Neural cell (in vitro differentiated cells): ENCODE measurements around the gene NUBPL. TPM values are rescaled to one million over a fixed set of nuclear protein-coding genes. Genes with fewer than 3 reads are reported as not detected.

Source experiments
- H2AFZ ChIP-seq: fragments of 200-600, 300-800 bp; sonication (generic), shearing (Covaris generic); 2 replicates; pipeline ENCODE4 v1.6.0; 2014; ENCODE audit warnings: low read depth, mild to moderate bottlenecking, antibody characterized with exemption, low read length, moderate library complexity
- H3F3A ChIP-seq: fragments of 200-600 bp; shearing (Covaris generic); 2 replicates; pipeline ENCODE4 v1.6.1; 2016; ENCODE audit warnings: mild to moderate bottlenecking, moderate library complexity, mixed read lengths, antibody characterized with exemption, low read length; ENCODE audit not compliant: insufficient read depth, poor library complexity, severe bottlenecking
- H3K27ac ChIP-seq: fragments of 200-600, 300-800 bp; sonication (generic), shearing (Covaris generic); 2 replicates; pipeline ENCODE4 v1.5.1; 2014; ENCODE audit warnings: mild to moderate bottlenecking, low read length, moderate library complexity
- H3K27me3 ChIP-seq: fragments of 300-800, 200-600 bp; sonication (generic), shearing (Covaris generic); 2 replicates; pipeline ENCODE4 v1.6.0; 2014; ENCODE audit warnings: mild to moderate bottlenecking, low read depth, low read length, moderate library complexity; ENCODE audit not compliant: insufficient read depth
- H3K36me3 ChIP-seq: fragments of 300-800, 200-600 bp; sonication (generic), shearing (Covaris generic); 2 replicates; pipeline ENCODE4 v1.5.1; 2014; ENCODE audit warnings: mild to moderate bottlenecking, antibody characterized with exemption, low read length, moderate library complexity; ENCODE audit not compliant: insufficient read depth
- H3K4me2 ChIP-seq: fragments of 300-800, 200-600 bp; sonication (generic), shearing (Covaris generic); 2 replicates; pipeline ENCODE4 v1.6.0; 2014; ENCODE audit warnings: mild to moderate bottlenecking, low read length
- H3K4me3 ChIP-seq: fragments of 300-800, 200-600 bp; sonication (generic), shearing (Covaris generic); 2 replicates; pipeline ENCODE4 v1.5.1; 2014; ENCODE audit warnings: mild to moderate bottlenecking, low read length, moderate library complexity
- H3K79me2 ChIP-seq: fragments of 200-600 bp; shearing (Covaris generic); replicated peaks from 2 replicates; pipeline ENCODE4 v1.6.0; 2014; ENCODE audit warnings: mild to moderate bottlenecking, low read length, moderate library complexity; ENCODE audit not compliant: insufficient read depth
- H3K9ac ChIP-seq: fragments of 300-800, 200-600 bp; sonication (generic), shearing (Covaris generic); 2 replicates; pipeline ENCODE4 v1.6.1; 2016; ENCODE audit warnings: mild to moderate bottlenecking, low read length, mixed read lengths
- H3K9me2 ChIP-seq: fragments of 200-600 bp; shearing (Covaris generic); 2 replicates; pipeline ENCODE4 v1.6.1; 2016; ENCODE audit warnings: mild to moderate bottlenecking, low read length, mixed read lengths; ENCODE audit not compliant: insufficient read depth
- H3K9me3 ChIP-seq: fragments of 200-600, 300-800 bp; sonication (generic), shearing (Covaris generic); 2 replicates; pipeline ENCODE4 v1.6.1; 2016; ENCODE audit warnings: mild to moderate bottlenecking, mixed run types, low read length, moderate library complexity, mixed read lengths
- H4K20me1 ChIP-seq: fragments of 200-600 bp; shearing (Covaris generic); 2 replicates; pipeline ENCODE4 v1.6.1; 2016; ENCODE audit warnings: mild to moderate bottlenecking, mixed run types; ENCODE audit not compliant: insufficient read depth
- EP300 ChIP-seq: fragments of 450-650 bp; conservative IDR thresholded peaks from 2 replicates; pipeline ENCODE4 v1.6.1; 2014; ENCODE audit warnings: antibody characterized with exemption, mild to moderate bottlenecking, moderate library complexity; ENCODE audit not compliant: poor library complexity, severe bottlenecking
- EZH2 ChIP-seq: fragments of 200-600, 300-800 bp; shearing (Covaris generic), sonication (generic); IDR thresholded peaks from 2 replicates; pipeline ENCODE4 v1.6.1; 2014; ENCODE audit warnings: antibody characterized with exemption, low read length, borderline replicate concordance, mild to moderate bottlenecking; ENCODE audit not compliant: insufficient read depth, poor library complexity, severe bottlenecking
- MXI1 ChIP-seq: fragments of 450-650 bp; conservative IDR thresholded peaks from 2 replicates; pipeline ENCODE4 v1.6.1; 2014; ENCODE audit warnings: antibody characterized with exemption, mild to moderate bottlenecking; ENCODE audit not compliant: poor library complexity, severe bottlenecking
- POLR2AphosphoS5 ChIP-seq: IDR thresholded peaks from 2 replicates; pipeline ENCODE4 v1.6.1; 2012
- RAD21 ChIP-seq: fragments of 450-650 bp; conservative IDR thresholded peaks from 2 replicates; pipeline ENCODE4 v1.6.1; 2014; ENCODE audit warnings: antibody characterized with exemption, mild to moderate bottlenecking, moderate library complexity
- SMC3 ChIP-seq: fragments of 450-650 bp; conservative IDR thresholded peaks from 2 replicates; pipeline ENCODE4 v1.6.1; 2014; ENCODE audit warnings: antibody characterized with exemption, mild to moderate bottlenecking, moderate library complexity; ENCODE audit not compliant: poor library complexity
- TAF1 ChIP-seq: IDR thresholded peaks from 2 replicates; pipeline ENCODE4 v1.6.1; 2012; ENCODE audit warnings: low read depth
- polyA plus RNA-seq: library from polyadenylated mRNA; depleted of rRNA; stranded (reverse); fragments of >200 nt; gene quantifications from 2 replicates; pipeline ENCODE4 v1.2.3, GENCODE V29; 2014
- TF ChIP-seq, protein P1 (sequence below): IDR thresholded peaks from 2 replicates; pipeline ENCODE4 v1.6.1; 2012; ENCODE audit warnings: borderline replicate concordance
- TF ChIP-seq, protein P2 (sequence below): fragments of 450-650 bp; IDR thresholded peaks from 2 replicates; pipeline ENCODE4 v1.5.1; 2014; ENCODE audit warnings: antibody characterized with exemption, mild to moderate bottlenecking, moderate library complexity; ENCODE audit not compliant: poor library complexity, severe bottlenecking

The NUBPL gene
- polyA plus RNA-seq, 1 donor from 2014 or later = 3.1 TPM

DNA sequence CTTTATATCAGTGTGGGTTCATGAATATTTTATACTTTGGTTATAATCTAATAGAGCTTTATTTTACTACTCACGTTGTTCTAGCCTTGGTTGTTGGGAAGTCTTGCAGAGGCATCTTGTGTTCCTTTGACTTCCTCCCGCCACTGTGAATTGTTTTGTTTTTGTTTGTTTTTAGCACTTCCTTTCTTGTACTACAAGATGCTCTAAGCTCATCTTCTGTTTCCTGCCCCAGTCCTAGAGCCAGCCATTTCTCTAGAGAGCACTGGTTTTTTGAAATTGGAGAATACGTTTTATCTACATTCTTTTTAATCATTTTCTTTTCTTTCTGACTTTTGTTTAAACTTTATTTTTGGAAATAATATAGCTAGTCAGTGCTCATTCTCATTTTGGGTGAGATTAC, 15.9 kb upstream of the NUBPL start:
- no peaks in the 10 kb centered on the region for H3K36me3 ChIP-seq
- no peaks in the 10 kb centered on the region for H3K9me3 ChIP-seq
- no peaks in the 10 kb centered on the region for H3F3A ChIP-seq
- TF ChIP-seq POLR2AphosphoS5 = no peak
- TF ChIP-seq SMC3 = no peak
- TF ChIP-seq EP300 = no peak
- TF ChIP-seq EZH2 = no peak
- TF ChIP-seq MXI1 = no peak
- TF ChIP-seq, protein P1, sequence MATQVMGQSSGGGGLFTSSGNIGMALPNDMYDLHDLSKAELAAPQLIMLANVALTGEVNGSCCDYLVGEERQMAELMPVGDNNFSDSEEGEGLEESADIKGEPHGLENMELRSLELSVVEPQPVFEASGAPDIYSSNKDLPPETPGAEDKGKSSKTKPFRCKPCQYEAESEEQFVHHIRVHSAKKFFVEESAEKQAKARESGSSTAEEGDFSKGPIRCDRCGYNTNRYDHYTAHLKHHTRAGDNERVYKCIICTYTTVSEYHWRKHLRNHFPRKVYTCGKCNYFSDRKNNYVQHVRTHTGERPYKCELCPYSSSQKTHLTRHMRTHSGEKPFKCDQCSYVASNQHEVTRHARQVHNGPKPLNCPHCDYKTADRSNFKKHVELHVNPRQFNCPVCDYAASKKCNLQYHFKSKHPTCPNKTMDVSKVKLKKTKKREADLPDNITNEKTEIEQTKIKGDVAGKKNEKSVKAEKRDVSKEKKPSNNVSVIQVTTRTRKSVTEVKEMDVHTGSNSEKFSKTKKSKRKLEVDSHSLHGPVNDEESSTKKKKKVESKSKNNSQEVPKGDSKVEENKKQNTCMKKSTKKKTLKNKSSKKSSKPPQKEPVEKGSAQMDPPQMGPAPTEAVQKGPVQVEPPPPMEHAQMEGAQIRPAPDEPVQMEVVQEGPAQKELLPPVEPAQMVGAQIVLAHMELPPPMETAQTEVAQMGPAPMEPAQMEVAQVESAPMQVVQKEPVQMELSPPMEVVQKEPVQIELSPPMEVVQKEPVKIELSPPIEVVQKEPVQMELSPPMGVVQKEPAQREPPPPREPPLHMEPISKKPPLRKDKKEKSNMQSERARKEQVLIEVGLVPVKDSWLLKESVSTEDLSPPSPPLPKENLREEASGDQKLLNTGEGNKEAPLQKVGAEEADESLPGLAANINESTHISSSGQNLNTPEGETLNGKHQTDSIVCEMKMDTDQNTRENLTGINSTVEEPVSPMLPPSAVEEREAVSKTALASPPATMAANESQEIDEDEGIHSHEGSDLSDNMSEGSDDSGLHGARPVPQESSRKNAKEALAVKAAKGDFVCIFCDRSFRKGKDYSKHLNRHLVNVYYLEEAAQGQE = no peak
- no peak for TF ChIP-seq TAF1
- TF ChIP-seq RAD21 = no peak
- TF ChIP-seq, protein P2, sequence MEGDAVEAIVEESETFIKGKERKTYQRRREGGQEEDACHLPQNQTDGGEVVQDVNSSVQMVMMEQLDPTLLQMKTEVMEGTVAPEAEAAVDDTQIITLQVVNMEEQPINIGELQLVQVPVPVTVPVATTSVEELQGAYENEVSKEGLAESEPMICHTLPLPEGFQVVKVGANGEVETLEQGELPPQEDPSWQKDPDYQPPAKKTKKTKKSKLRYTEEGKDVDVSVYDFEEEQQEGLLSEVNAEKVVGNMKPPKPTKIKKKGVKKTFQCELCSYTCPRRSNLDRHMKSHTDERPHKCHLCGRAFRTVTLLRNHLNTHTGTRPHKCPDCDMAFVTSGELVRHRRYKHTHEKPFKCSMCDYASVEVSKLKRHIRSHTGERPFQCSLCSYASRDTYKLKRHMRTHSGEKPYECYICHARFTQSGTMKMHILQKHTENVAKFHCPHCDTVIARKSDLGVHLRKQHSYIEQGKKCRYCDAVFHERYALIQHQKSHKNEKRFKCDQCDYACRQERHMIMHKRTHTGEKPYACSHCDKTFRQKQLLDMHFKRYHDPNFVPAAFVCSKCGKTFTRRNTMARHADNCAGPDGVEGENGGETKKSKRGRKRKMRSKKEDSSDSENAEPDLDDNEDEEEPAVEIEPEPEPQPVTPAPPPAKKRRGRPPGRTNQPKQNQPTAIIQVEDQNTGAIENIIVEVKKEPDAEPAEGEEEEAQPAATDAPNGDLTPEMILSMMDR = no peak
- H2AFZ ChIP-seq = no peak overlapping the region
- no peaks in the 10 kb centered on the region for H3K79me2 ChIP-seq
- no peaks in the 10 kb centered on the region for H4K20me1 ChIP-seq
- H3K4me2 ChIP-seq = no peak overlapping the region
- H3K27ac ChIP-seq = no peak overlapping the region
- no peaks in the 10 kb centered on the region for H3K27me3 ChIP-seq
- H3K9me2 ChIP-seq = no peaks in the 10 kb centered on the region
- no peak overlapping the region for H3K4me3 ChIP-seq
- H3K9ac ChIP-seq = no peak overlapping the region

- Histone ChIP-seq H4K20me1 (no peaks in the 10 kb centered on the region), H3K27me3 (no peaks in the 10 kb centered on the region), H3K9ac (no peak overlapping the region), H2AFZ (no peak overlapping the region), H3K79me2 (no peaks in the 10 kb centered on the region), H3K4me2 (no peak overlapping the region), H3K9me2 (no peaks in the 10 kb centered on the region), H3K36me3 (no peaks in the 10 kb centered on the region), H3K9me3 (no peaks in the 10 kb centered on the region), H3K4me3 (no peak overlapping the region), H3F3A (no peaks in the 10 kb centered on the region), H3K27ac (no peak overlapping the region)
- TF ChIP-seq SMC3 = no peak
- TF ChIP-seq RAD21 = no peak
- TF ChIP-seq MXI1 = no peak
- no peak for TF ChIP-seq POLR2AphosphoS5
- TF ChIP-seq, protein P1 = no peak
- no peak for TF ChIP-seq EP300
- TF ChIP-seq, protein P2 = no peak
- no peak for TF ChIP-seq EZH2
- TF ChIP-seq TAF1 = no peak
Observed at GRCh38 chr14:31549817-31550216, 11.4 kb upstream of the NUBPL start.
